ENCODE results near the gene SLC9A1. TPM values are rescaled to one million over a fixed set of nuclear protein-coding genes. Genes with fewer than 3 reads are reported as not detected.

The SLC9A1 gene
- total RNA-seq, 1 experiment from 2014 or later = 22.5 TPM

- DNase-seq (ENCODE audit: low spot score) = peak; percentile 43
- Mint-ChIP-seq H3K4me3 (no peak overlapping the region), H3K36me3 (no peaks in the 10 kb centered on the region), H3K9me3 (no peaks in the 10 kb centered on the region), H3K27ac (no peak overlapping the region), H3K4me1 (peaks cover 30% of the 10 kb centered on the region), H3K27me3 (ENCODE audit: low read depth) (no peaks in the 10 kb centered on the region)
- CTCF ChIA-PET = interaction anchor here (0.7 to 3.6 kb wide), 25 partner anchors 10 to 259 kb away, joined by 3 to 18 read pairs (median 5); partner anchors contain the start of genes SLC9A1 and TENT5B
- ATAC-seq = peak; percentile 91
- POLR2A ChIA-PET = interaction anchor here (0.8 to 1.1 kb wide), 3 partner anchors 11 to 19 kb away, joined by 3 to 5 read pairs (median 3); partner anchors contain the start of gene SLC9A1
- TF ChIP-seq NFE2L1 (CRISPR knock-in tag; IDR thresholded peaks at IDR 0.05) (no peak), FOXJ3 (CRISPR knock-in tag; IDR thresholded peaks at IDR 0.05; ENCODE audit: borderline replicate concordance) (no peak), ZNF121 (CRISPR knock-in tag; IDR thresholded peaks at IDR 0.05) (no peak), MYBL2 (CRISPR knock-in tag; IDR thresholded peaks at IDR 0.05) (no peak)
Measured at GRCh38 chr1:27135541-27136235, 19.2 kb downstream of the SLC9A1 start.

GRCh38 chr1:27133991-27134390, 20.9 kb downstream of the SLC9A1 start:
- POLR2A ChIA-PET = no interaction called here
- Mint-ChIP-seq H3K4me1 (peaks cover 26% of the 10 kb centered on the region), H3K27me3 (ENCODE audit: low read depth) (no peaks in the 10 kb centered on the region), H3K36me3 (no peaks in the 10 kb centered on the region), H3K4me3 (no peak overlapping the region), H3K9me3 (no peaks in the 10 kb centered on the region), H3K27ac (peak overlapping the region; percentile 53)
- TF ChIP-seq FOXK1 (CRISPR knock-in tag; IDR thresholded peaks at IDR 0.05) = no peak
- TF ChIP-seq ZSCAN18 (CRISPR knock-in tag; IDR thresholded peaks at IDR 0.05) = no peak
- no peak for TF ChIP-seq ZMAT4 (CRISPR knock-in tag; IDR thresholded peaks at IDR 0.05)
- no peak for TF ChIP-seq ZNF423 (CRISPR knock-in tag; IDR thresholded peaks at IDR 0.05)
- no peak for TF ChIP-seq PRRX2 (CRISPR knock-in tag; IDR thresholded peaks at IDR 0.05)
- no peak for TF ChIP-seq ETV6 (CRISPR knock-in tag; IDR thresholded peaks at IDR 0.05)
- TF ChIP-seq ZNF425 (CRISPR knock-in tag; conservative IDR thresholded peaks at IDR 0.05) = no peak
- TF ChIP-seq GABPB1 (CRISPR knock-in tag; IDR thresholded peaks at IDR 0.05) = no peak
- TF ChIP-seq KAT7 (CRISPR knock-in tag; IDR thresholded peaks at IDR 0.05; ENCODE audit: borderline replicate concordance) = no peak
- no peak for TF ChIP-seq ATF2 (CRISPR knock-in tag; IDR thresholded peaks at IDR 0.05; ENCODE audit: borderline replicate concordance, low read depth)
- TF ChIP-seq AR (CRISPR knock-in tag; IDR thresholded peaks at IDR 0.05) = no peak
- no peak for TF ChIP-seq ZNF416 (CRISPR knock-in tag; IDR thresholded peaks at IDR 0.05)
- no peak for TF ChIP-seq E2F5 (CRISPR knock-in tag; IDR thresholded peaks at IDR 0.05)
- CTCF ChIA-PET = interaction anchor here (1.0 to 3.6 kb wide), 3 partner anchors 21 to 163 kb away, joined by 3 to 16 read pairs (median 4); partner anchors contain the start of gene SLC9A1
- DNase-seq (ENCODE audit: low spot score) (no peak), ATAC-seq (no peak)
